Right lobe of liver (tissue), 4 donors: ENCODE measurements around the gene TPM1.

ENCODE experiments used
- POLR2A ChIP-seq: fragments of 450-650 bp; IDR thresholded peaks from one replicate; pipeline ENCODE4 v1.6.1; 2017; ENCODE audit warnings: antibody characterized with exemption, mild to moderate bottlenecking
- TF ChIP-seq, protein P1 (sequence below), 4 donors: fragments of 200-600 bp in 3 of 4; fragments of 450-650 bp in 1 of 4; IDR thresholded peaks; one replicate each; pipeline versions ENCODE4 v1.5.1 to v1.8.0; 2016 to 2022; ENCODE audit warnings: antibody characterized with exemption in 4 of 4, mild to moderate bottlenecking in 2 of 4
- donor health status: DM: no; HTN: no; CAD: no.
- donor health status: DM: no; HTN: no; CAD: no.
- donor health status: DM: no; HTN: yes; CAD: no.

DNA sequence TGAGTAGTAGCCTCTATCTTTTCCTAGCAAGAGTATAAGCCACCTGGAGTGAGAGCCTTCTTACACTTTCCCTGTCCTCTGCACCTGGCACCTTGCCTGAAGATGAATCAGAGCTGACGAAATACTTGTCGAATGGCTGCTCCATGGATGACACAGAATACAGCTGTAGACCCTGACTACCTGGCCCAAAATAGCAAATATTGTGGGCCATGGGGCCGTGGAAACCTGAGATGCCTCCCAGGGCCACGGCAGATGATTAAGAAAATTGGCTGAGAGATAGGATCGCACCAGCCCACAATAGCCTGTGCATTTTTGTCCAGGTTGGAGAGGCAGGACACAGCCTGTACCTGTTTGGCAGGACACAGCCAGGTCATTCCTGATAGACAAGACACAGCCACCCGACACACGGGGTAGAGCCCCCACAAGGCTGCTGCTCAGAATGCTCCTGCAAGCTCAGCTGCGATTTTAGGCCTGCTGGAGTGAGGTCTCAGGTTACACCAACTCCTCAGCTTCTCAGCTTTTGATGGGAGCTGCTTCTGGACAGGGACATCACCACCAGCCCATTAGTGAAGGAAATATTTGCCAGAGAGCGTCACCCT lies 22.9 kb upstream of the TPM1 start:
- TF ChIP-seq, protein P1, sequence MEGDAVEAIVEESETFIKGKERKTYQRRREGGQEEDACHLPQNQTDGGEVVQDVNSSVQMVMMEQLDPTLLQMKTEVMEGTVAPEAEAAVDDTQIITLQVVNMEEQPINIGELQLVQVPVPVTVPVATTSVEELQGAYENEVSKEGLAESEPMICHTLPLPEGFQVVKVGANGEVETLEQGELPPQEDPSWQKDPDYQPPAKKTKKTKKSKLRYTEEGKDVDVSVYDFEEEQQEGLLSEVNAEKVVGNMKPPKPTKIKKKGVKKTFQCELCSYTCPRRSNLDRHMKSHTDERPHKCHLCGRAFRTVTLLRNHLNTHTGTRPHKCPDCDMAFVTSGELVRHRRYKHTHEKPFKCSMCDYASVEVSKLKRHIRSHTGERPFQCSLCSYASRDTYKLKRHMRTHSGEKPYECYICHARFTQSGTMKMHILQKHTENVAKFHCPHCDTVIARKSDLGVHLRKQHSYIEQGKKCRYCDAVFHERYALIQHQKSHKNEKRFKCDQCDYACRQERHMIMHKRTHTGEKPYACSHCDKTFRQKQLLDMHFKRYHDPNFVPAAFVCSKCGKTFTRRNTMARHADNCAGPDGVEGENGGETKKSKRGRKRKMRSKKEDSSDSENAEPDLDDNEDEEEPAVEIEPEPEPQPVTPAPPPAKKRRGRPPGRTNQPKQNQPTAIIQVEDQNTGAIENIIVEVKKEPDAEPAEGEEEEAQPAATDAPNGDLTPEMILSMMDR (IDR thresholded peaks at IDR 0.05), result no peak
- TF ChIP-seq POLR2A, result no peak
